ENCODE results near the gene NAGS.

Gene NAGS

GRCh38 chr17:44002141-44002848, 2.1 kb upstream of the NAGS start:
- no peak overlapping the region for H2AFZ ChIP-seq
- no peaks in the 10 kb centered on the region for H3K79me2 ChIP-seq
- H3K27me3 ChIP-seq (ENCODE audit: control insufficient read depth, insufficient read depth, low read length), result no peaks in the 10 kb centered on the region
- peaks cover 9% of the 10 kb centered on the region for H3K4me1 ChIP-seq
- H3K27ac ChIP-seq, result no peak overlapping the region
- no peak overlapping the region for H3K4me2 ChIP-seq (ENCODE audit: low read length)
- TF ChIP-seq CTCF (IDR thresholded peaks at IDR 0.05), result no peak
- no peak overlapping the region for H3K4me3 ChIP-seq (ENCODE audit: low read depth, low read length)
- H3K36me3 ChIP-seq (ENCODE audit: control insufficient read depth, insufficient read depth, low read length), result no peaks in the 10 kb centered on the region
- H3K9ac ChIP-seq, result no peak overlapping the region
- no peaks in the 10 kb centered on the region for H3K9me3 ChIP-seq (ENCODE audit: control insufficient read depth, low read length)

- Histone ChIP-seq H2AFZ (no peak overlapping the region), H3K4me3 (ENCODE audit: low read depth, low read length) (no peak overlapping the region), H3K9me3 (ENCODE audit: control insufficient read depth, low read length) (no peaks in the 10 kb centered on the region), H3K79me2 (no peaks in the 10 kb centered on the region), H3K9ac (no peak overlapping the region), H3K27ac (no peak overlapping the region), H3K27me3 (ENCODE audit: control insufficient read depth, insufficient read depth, low read length) (no peaks in the 10 kb centered on the region), H3K36me3 (ENCODE audit: control insufficient read depth, insufficient read depth, low read length) (no peaks in the 10 kb centered on the region), H3K4me1 (peaks cover 15% of the 10 kb centered on the region), H3K4me2 (ENCODE audit: low read length) (peak overlapping the region; percentile 6)
- no peak for TF ChIP-seq CTCF (IDR thresholded peaks at IDR 0.05)
Observed at GRCh38 chr17:44004761-44005526, 522 bp downstream of the NAGS start.

DNA sequence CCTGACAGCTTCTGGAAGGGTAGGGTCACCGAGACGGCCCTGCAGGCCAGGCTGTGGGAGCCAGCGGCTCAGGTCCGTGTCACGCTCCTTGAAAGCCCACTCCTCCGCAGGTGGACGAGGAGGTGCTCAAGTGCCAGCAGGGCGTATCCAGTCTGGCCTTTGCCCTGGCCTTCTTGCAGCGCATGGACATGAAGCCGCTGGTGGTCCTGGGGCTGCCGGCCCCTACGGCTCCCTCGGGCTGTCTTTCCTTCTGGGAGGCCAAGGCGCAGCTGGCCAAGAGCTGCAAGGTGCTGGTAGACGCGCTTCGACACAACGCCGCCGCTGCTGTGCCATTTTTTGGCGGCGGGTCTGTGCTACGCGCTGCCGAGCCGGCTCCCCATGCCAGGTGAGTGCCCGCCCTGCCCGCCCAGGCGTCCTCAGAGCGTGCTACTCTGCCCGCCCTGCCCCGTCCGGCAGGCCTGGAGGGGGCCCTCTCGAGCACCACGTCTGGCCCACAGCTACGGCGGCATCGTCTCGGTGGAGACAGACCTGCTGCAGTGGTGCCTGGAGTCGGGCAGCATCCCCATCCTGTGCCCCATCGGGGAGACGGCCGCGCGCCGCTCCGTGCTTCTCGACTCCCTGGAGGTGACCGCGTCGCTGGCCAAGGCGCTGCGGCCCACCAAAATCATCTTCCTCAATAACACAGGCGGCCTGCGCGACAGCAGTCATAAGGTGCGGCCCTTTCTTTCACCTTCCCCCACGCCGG, 1.3 kb downstream of the NAGS start:
- Histone ChIP-seq H2AFZ (peak overlapping the region; percentile 98), H3K36me3 (ENCODE audit: control insufficient read depth, insufficient read depth, low read length) (no peaks in the 10 kb centered on the region), H3K4me3 (ENCODE audit: low read depth, low read length) (peak overlapping the region; percentile 52), H3K4me1 (peaks cover 15% of the 10 kb centered on the region), H3K27me3 (ENCODE audit: control insufficient read depth, insufficient read depth, low read length) (no peaks in the 10 kb centered on the region), H3K9me3 (ENCODE audit: control insufficient read depth, low read length) (no peaks in the 10 kb centered on the region), H3K79me2 (no peaks in the 10 kb centered on the region), H3K4me2 (ENCODE audit: low read length) (peak overlapping the region; percentile 81), H3K9ac (no peak overlapping the region), H3K27ac (no peak overlapping the region)
- TF ChIP-seq CTCF (IDR thresholded peaks at IDR 0.05), result no peak

- peak overlapping the region; percentile 82 for H3K27ac ChIP-seq
- no peaks in the 10 kb centered on the region for H3K27me3 ChIP-seq (ENCODE audit: control insufficient read depth, insufficient read depth, low read length)
- peak overlapping the region; percentile 98 for H2AFZ ChIP-seq
- peak overlapping the region; percentile 28 for H3K9ac ChIP-seq
- no peak for TF ChIP-seq CTCF (IDR thresholded peaks at IDR 0.05)
- peak overlapping the region; percentile 52 for H3K4me3 ChIP-seq (ENCODE audit: low read depth, low read length)
- peaks cover 15% of the 10 kb centered on the region for H3K4me1 ChIP-seq
- peak overlapping the region; percentile 81 for H3K4me2 ChIP-seq (ENCODE audit: low read length)
- no peaks in the 10 kb centered on the region for H3K9me3 ChIP-seq (ENCODE audit: control insufficient read depth, low read length)
- no peaks in the 10 kb centered on the region for H3K79me2 ChIP-seq
- H3K36me3 ChIP-seq (ENCODE audit: control insufficient read depth, insufficient read depth, low read length), result no peaks in the 10 kb centered on the region
Observed at GRCh38 chr17:44006272-44006597, 1.8 kb downstream of the NAGS start.
